ENCODE results near the gene SUPV3L1.

SUPV3L1 gene

DNA sequence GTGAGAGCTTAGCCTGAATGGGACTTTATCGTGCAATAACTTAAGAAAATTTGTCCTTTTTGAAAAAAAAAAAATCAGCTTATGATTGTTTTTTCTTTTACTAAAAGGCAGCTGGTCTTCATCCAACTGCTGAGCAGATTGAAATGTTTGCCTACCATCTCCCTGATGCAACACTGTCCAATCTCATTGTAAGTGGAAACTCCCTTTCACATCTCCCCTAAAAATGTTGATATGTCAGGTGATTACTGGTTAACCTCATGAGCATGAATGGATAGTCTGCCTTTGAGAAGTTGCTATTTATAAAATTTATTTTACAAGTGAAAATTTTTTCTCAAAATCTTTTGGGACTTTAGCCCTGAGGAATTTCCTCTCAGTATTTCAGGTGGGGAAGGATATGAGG, 22.3 kb downstream of the SUPV3L1 start:
- no peak for DNase-seq (ENCODE audit: low read depth)

DNA sequence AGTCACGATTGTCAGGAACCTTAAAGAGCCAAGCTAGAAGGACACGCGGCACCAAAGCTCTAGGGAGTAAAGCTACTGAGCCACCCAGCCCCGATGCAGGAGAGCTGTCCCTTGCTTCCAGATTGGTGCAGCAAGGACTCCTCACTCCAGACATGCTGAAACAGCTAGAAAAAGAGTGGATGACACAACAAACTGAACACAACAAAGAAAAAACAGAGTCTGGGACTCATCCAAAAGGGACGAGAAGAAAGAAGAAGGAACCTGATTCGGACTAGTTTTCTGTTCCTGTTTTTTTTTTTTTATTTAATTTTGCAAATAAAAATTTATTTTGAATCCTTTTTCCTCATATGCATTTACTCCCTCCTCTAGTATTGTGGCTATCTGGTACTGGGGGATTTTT, 28.7 kb downstream of the SUPV3L1 start:
- no peak for DNase-seq (ENCODE audit: low read depth)

DNA sequence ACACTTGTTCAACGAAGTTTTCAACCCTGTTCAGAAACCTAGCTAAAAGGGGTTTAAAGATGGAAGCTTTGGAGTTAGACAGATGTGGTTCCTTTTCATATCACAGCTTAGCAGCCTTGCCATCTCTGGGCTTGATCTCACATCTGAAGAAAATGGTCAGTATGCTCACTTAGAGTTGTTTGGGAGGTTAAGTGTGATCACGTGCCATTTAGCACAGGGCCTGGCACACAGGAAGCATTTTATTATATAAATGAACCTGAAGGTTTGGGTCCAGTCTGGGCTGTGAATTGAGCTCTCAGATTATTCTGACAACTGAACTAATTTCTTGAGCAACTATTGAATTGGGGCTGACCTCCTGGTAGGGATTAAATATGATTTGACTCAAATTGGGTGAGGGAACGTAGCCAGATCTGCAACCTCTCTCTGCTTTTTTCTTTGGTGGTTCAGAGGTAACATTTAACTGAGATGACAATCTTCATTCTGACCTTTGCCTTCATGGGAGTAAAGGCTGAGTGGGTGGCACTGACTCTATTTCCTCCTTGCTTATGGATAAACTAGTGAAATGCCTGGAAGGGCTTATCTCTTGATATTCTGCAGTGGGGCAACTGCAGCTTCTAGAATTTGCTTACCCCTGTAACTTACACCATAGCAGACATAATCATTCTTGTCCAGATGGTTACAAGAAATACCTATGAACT, 29.9 kb downstream of the SUPV3L1 start:
- no peak for DNase-seq (ENCODE audit: low read depth)

DNA sequence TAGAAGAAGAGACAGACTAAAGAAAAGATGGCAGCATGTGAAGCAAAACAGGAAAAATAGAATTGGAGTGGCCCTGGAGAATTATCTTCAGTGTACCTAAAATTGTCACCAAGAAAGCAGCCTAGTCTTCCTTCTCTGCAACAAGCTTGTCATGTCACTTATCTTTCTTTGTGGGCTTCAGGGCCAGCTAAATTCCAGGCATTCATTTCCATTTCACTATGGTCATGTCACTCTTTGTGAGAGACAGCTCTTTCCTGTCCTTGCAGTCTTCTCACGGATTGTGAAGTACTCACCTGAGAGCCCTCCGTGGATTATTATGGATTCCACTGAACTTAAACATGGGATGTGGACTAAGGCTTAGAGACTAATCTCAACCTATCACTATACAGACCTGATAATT, 31.1 kb downstream of the SUPV3L1 start:
- no peak for DNase-seq (ENCODE audit: low read depth)

DNA sequence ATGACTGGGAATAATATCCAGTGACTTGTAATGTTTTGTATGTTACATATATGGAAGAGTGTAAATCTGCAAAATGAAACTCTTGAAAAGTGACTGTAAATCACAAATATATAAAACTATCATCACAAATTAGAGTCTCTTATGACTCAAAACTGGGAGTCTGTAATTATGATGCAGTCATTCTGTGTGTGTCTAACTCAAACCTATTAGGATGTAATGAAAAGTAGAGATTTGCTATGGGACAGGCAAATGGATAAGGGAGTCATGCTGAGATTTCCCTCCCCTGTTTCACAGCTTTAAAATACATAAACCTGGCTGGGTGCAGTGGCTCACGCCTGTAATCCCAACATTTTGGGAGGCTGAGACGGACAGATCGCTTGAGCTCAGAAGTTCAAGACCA, 31.5 kb downstream of the SUPV3L1 start:
- no peak for DNase-seq (ENCODE audit: low read depth)

DNA sequence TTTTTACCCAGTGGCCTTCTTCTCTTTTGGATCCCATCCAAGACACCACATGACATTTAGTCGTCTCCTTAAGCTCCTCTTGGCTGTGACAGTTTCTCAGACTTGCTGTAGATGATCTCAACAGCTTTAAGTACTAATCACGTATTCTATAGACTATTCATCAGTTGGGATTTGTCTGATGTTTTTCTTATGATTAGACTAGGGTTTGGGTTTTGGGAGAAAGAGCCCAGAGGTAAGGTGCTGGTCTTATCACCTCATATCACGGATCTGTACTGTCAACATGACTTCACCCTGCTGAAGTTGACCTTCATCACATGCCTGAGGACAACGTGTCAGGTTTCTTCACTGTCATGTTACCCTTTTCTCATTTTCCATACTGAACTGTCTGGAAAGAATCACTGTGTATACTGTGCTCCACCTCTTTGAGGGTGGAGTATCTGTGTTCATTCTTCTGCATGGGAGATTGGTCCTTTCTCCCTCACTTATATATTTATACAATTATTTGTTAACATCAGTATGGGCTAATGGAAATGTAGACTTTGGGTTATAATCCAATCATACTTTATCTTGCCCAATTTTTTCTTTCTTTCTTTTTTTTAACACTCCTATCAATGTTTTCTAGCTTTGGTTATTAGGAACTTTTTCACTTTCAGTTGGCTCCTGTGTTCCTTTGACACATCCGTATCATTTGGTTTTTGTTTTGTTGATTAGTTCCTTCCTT, 33.7 kb downstream of the SUPV3L1 start:
- DNase-seq (ENCODE audit: low read depth) = no peak

DNA sequence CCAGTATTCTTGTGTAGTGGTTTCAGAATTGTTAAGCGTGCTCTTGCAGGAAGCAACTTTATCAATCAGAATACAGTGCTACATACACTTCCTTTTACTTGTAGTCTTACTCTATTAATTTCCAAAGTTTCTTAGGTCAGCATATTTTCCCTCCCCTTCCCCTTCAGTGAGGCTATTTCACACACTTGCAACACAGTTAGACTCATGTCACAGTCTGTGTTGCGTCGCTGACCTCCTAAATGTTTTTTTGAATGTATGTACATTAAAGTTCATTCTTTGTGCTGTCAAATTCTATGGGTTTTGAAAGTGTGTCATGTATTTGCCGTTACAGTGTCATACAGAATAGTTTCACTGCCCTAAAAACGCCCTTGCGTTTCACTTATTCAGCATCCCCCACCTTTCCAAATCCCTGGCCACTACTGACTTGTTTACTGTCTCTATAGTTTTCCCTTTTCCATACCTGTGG, 34.7 kb downstream of the SUPV3L1 start:
- DNase-seq (ENCODE audit: low read depth) = no peak

DNA sequence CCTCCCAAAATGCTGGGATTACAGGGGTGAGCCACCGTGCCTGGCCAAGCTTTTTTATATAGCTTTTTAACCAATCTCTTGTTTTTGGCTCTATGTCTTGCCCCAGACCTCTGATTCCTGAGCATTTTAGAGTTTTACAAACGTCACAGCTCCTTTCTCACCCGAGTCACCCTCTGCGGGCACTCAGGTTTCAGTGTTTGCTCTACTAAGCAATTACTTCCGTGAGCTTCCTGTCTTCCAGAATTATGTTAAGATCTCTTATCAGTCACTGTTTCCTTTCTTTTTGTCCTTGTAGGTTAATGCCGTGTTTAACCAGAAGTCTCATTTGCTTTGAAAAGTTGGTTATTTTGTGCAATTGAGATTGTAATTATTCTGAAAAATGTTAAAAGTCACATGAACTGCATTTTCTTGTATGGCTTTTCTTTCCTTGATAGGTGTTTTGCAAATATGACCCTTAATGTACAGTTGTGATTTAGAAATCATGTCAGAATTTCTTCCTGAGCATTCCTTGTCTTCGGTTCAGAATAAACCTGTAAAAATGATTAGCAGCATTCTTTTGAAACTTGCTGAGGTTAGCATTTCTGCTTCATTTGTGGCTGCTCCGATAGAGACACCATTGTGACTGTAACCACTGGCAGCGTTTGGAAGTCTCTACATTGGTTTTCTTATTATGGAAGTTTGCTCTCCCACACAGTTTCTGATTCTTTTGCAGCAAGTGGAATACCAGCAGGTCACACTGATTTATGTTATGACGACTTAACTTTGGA, 35.6 kb downstream of the SUPV3L1 start:
- DNase-seq (ENCODE audit: low read depth) = no peak

DNA sequence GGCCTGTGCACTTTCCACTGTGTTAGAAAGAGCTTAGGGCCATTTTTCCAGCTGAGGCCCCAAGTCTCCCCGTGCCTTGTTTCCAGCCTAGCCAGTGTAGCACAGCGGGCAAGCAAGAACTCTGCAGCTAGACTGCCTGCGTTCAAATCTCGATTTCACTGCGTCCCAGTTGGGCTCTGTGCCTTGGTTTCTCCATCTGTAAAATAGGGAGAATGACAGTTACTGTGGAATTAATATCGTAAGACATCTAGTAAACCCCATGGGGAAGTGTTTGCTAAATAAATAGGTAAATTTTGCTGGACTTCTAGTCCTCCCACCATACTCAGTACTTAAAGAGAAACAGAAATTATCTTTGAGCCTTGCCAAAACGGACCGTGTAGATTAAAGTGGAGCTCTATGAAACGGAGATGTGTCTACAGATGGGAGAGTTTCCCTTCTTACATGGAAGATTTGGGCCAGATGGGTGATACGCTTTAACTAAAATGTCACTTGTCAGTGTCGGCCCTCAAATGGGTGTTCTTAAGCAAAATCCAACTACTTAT, 36.6 kb downstream of the SUPV3L1 start:
- DNase-seq (ENCODE audit: low read depth) = no peak

DNA sequence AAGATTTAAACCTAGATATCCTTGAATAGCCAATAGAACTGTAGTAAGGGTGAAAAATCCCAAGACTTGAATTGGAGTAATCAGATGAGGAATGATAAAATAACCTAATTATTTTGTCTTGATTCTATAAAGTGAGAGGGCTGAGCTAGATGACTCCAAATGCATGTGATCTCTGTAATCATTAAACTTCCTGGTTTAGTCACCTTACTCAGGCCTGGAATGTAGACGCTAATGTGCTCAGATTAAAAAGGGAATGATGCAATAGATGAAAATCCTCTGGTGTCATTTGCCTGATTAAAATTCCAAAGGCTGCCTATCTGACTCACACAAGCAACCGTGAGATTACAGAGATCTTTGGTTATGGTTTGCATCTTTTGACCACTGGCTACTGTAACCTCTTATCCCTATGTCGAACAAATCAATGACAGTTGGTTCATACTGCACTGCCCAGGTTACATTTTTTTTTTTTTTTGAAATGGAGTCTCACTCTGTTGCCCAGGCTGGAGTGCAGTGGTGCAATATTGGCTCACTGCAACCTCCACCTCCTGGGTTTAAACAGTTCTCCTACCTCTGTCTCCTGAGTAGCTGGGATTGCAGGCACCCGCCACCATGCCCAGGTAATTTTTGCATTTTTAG, 37.2 kb downstream of the SUPV3L1 start:
- DNase-seq (ENCODE audit: low read depth) = no peak

DNA sequence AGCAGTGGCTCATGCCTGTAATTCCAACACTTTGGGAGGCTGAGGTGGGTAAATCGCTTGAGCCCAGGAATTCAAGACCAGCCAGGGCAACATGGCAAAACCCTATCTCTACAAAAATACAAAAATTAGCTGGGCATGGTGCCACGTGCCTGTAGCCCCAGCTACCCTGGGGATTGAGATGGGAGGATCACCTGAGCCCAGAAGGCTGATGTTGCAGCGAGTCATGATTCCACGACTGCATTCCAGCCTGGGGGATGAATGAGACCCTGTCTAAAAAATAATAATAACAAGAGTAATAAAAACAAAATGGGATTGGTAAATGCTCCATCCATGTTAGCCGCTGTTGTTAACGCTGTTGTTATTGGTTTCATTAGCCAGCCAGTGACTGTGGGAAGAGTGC, 38.8 kb downstream of the SUPV3L1 start:
- no peak for DNase-seq (ENCODE audit: low read depth)

DNA sequence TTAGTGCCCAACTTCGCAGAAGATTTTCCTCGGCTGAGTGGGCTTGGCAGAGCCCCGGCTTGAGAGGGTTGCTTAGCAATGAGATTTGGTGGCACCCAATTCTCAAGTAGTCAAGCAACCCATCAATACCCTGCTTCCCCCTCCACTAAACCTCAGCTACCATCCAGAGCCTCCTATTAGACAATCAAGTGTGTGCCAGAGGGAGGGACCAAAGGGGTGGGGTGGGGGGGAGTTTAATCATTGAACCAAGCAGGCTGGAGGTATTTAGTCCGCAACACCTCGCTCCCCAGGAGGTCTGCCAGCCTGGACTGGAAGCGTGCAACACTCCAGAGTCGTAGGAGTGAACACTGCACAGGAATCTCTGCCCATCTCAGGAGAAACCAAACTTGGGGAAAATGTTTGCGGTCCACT, 40.0 kb downstream of the SUPV3L1 start, which contains the start of gene HKDC1:
Gene HKDC1 (plus strand): TSS at position 292 of the 411 bp plus-strand sequence. CDS start 104 bp downstream, at position 396.
- DNase-seq (ENCODE audit: low read depth) = no peak

DNA sequence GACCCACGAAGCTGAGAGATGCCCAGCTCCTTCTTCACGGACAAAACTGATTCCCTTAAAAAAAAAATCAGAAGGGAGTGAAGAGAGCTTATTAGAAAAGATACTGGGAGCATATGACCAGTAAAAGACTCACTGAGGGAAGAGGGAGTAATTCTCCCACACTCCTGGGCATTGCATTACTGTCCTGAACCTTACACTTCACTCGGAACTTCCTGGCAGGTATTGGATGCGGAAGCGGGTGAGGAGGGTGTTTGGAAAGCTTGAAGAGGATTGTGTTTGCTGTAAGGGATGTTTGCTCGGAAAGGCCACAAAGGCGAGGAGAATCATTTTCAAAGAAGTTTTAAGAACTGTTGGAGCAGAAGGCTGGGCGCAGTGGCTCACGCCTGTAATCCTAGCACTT, 40.5 kb downstream of the SUPV3L1 start:
- DNase-seq (ENCODE audit: low read depth) = no peak

DNA sequence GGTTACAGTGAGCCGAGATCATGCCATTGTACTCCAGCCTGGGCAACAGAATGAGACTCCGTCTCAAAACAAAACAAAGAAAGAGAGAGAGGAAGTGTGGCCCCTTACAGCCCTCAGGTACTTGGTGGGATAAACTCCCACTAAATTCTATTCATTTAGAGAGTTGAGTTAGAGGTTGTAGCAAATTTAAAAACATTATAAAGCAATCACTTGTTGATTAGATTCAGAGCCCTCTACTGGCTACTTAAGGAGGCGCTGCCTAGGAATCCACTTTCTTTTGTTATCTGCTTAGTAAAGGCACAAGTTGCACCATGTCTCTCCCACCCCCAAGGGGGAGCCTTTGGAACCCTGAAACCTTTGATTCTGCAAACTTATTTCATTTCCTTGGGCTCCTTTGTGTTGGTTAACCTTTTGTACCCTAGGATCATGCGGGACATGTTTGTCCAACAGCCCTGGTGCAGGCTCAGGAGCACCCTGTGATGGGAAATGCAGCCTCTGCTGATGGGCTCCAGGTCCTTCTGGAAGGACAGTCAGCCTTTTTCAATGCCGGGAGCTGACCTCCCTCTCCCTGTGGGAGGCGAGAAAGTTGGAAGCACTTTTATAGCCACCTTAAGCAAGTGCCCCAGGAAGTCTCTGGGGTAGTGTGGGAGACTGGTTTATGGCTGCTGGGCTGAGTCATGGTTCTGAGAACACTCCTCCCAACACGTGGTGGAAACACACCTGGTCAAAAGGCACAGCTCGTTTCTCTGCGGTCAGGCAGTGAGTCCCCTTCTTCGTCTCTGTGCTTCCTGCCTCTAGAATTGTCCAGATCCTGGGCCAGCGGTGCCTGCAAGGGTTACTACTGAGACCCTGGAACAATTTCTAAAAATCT, 42.4 kb downstream of the SUPV3L1 start:
- peak; percentile 19 for DNase-seq (ENCODE audit: low read depth)

DNA sequence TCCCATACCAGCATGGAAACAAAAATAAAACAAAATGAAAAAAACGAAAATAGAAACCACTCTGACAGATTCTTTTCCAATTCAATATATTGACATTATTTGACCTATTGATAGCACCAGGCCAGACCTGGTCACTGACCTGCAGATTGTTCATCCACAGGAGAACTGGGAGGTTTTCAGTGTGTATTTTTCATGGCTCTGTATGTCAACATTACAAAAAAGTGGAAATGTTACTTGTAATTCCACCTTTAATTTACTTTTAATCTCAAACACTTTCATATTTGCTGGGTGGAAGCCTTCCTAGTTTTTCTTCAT, 43.0 kb downstream of the SUPV3L1 start:
- no peak for DNase-seq (ENCODE audit: low read depth)

DNA sequence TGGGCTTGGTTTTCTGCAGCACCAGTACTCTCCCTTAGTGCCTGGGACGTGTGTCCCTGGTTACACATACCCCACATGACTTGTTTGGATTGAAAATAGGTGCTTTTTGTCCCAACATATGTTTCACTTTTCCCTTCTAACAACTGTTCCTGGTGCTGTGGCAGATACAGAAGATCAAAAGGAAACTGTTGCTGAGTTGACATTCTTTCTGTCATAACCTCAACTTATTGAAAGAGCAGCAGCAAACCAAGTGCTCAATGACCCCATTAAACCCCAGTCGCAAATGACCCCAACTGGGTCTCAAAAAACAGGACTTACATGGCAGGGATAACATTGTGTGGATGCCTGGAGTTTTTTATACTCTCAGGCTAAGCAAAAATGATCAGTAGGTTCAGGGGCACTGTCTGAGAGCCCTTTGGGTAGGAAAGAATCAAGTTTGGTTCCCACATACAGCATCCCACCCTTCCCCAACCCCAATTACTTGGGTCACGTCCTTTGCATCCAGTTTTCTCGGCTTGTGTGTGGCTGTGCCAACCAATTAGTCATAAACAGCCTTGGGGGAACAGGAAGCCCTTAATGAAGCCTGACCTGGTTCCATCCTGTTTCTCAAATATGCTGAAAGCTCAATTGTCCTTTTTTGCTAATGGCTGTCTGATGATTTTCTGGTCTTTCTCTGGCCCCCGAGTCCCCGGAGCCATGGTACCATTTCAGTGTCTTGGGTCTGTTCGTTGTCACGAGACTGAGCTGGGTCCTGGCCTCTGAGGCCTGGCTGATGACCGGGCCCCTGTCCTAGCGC, 45.0 kb downstream of the SUPV3L1 start:
- no peak for DNase-seq (ENCODE audit: low read depth)

DNA sequence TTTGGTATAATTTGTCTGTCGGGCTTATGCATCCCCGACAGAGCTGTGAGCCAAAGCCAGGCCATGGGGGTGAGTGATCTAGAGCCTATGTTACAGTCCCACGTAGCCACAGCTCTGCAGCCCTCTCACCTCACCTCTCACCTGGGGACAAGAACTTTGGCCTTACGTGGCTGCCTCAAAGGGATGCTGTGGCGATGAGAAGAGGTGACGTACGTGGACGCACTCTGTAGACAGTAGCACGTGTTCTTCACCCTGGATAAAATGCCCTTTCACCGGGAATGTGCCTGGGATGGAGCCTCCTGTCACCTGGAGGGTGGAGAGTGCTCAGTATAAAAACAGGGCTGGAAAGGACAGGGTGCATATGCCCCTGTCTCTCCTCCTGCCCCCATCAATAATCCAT, 45.6 kb downstream of the SUPV3L1 start:
- DNase-seq (ENCODE audit: low read depth) = no peak

DNA sequence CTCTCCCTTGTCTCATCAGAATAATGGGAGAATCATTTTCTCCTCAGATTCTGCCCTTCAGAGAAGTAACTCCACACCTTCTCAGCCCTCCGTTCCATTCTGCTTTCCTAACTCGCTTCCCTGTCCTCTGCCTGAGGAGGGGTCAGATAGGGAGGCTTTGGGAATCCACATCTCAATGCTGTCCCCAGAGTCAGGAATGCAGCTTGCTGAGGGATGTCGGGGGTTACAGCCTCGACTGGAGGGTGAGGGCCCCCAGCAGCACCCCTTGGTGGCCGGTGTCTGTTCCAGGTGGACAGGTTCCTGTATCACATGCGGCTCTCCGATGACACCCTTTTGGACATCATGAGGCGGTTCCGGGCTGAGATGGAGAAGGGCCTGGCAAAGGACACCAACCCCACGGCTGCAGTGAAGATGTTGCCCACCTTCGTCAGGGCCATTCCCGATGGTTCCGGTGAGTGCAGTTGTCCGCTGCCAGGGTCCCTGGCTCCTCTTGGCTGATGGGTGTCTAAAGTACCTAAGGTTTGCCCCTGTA, 47.0 kb downstream of the SUPV3L1 start:
- no peak for DNase-seq (ENCODE audit: low read depth)

DNA sequence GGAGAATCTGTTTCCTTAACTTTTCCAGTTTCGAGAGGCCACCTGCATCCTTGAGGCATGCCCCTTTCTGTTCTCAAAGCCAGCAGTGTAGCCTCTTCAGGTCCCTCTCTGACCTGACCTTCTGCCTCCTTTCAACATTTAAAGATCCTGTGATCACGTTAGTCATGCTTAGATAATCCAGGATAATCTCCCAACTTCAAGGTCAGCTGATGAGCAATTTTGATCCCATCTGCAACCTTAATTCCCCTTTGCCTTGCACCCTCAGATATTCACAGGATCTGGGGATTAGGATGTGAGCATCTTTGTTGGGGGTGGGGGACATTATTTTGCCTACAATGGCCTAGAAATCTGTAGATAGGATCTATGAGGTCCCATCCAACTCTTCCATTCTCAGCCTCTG, 48.1 kb downstream of the SUPV3L1 start:
- no peak for DNase-seq (ENCODE audit: low read depth)

DNA sequence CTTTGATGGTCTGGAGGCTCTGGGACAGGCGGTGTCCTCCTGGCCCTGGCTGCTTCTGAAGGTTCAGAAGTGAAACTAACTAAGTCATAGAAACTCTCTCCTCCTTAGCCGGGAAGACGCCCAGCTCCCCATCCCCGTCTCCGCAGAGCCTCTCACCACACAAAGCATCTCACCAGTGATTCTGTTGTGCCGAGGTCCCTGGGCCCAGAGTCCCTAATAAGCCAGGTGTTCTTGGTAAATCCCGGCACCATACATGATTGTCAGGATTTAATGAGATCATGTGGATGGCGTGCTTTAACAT, 49.5 kb downstream of the SUPV3L1 start:
- no peak for DNase-seq (ENCODE audit: low read depth)
